Measurements from ENCODE around the gene PEX14.

The PEX14 gene

DNA sequence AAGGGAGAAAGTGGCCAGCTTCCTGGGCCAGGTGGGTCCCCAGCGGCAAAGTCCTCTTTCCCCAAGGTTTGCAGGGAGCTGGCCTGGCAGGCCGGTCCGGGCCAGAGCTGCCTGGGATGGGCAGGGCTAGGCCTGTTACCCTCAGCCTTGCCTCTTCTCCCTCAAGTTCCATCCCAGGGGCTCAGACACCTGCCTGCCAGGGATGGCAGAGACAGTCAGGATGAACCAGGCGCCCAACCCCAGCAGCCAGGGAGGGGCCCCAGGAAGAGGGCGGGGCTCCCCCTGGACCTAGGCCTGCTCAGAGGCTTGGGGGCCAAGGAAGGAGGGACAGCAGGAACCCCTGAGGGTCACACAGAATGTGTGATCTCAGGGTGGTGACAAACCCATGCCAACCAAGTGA is 201.1 kb downstream of the PEX14 start:
- no peak for ATAC-seq
- TF ChIP-seq ZFP3 (CRISPR knock-in tag; IDR thresholded peaks at IDR 0.05) = no peak
- no peak for TF ChIP-seq ISL1 (CRISPR knock-in tag; IDR thresholded peaks at IDR 0.05)
- TF ChIP-seq BACH2 (CRISPR knock-in tag; IDR thresholded peaks at IDR 0.05; ENCODE audit: borderline replicate concordance) = no peak
- TF ChIP-seq CREB5 (CRISPR knock-in tag; IDR thresholded peaks at IDR 0.05; ENCODE audit: low read depth) = no peak
- TF ChIP-seq ZNF8 (CRISPR knock-in tag; IDR thresholded peaks at IDR 0.05) = no peak
- TF ChIP-seq, protein P1, sequence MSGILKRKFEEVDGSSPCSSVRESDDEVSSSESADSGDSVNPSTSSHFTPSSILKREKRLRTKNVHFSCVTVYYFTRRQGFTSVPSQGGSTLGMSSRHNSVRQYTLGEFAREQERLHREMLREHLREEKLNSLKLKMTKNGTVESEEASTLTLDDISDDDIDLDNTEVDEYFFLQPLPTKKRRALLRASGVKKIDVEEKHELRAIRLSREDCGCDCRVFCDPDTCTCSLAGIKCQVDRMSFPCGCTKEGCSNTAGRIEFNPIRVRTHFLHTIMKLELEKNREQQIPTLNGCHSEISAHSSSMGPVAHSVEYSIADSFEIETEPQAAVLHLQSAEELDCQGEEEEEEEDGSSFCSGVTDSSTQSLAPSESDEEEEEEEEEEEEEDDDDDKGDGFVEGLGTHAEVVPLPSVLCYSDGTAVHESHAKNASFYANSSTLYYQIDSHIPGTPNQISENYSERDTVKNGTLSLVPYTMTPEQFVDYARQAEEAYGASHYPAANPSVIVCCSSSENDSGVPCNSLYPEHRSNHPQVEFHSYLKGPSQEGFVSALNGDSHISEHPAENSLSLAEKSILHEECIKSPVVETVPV (CRISPR knock-in tag; IDR thresholded peaks at IDR 0.05) = no peak
- TF ChIP-seq TOX (CRISPR knock-in tag; IDR thresholded peaks at IDR 0.05; ENCODE audit: borderline replicate concordance) = no peak
- no peak for TF ChIP-seq ESRRG (CRISPR knock-in tag; IDR thresholded peaks at IDR 0.05)
- TF ChIP-seq ARNTL (CRISPR knock-in tag; IDR thresholded peaks at IDR 0.05; ENCODE audit: borderline replicate concordance, low read depth) = no peak
- TF ChIP-seq ZFP30 (CRISPR knock-in tag; IDR thresholded peaks at IDR 0.05) = no peak
- no peak for TF ChIP-seq CSDC2 (CRISPR knock-in tag; IDR thresholded peaks at IDR 0.05)
- no peak for TF ChIP-seq OSR1 (CRISPR knock-in tag; IDR thresholded peaks at IDR 0.05)
- TF ChIP-seq RARB (CRISPR knock-in tag; IDR thresholded peaks at IDR 0.05) = no peak
- no peak for TF ChIP-seq TSHZ2 (CRISPR knock-in tag; IDR thresholded peaks at IDR 0.05)

GRCh38 chr1:10676963-10677362 is 202.2 kb downstream of the PEX14 start:
- no peak for ATAC-seq
- TF ChIP-seq CREB5 (CRISPR knock-in tag; IDR thresholded peaks at IDR 0.05; ENCODE audit: low read depth) (no peak), TCF4 (CRISPR knock-in tag; IDR thresholded peaks at IDR 0.05; ENCODE audit: borderline replicate concordance) (no peak), OSR1 (CRISPR knock-in tag; IDR thresholded peaks at IDR 0.05) (no peak), ZNF565 (CRISPR knock-in tag; conservative IDR thresholded peaks at IDR 0.05; ENCODE audit: low read depth) (no peak), CSDC2 (CRISPR knock-in tag; IDR thresholded peaks at IDR 0.05) (no peak), TSHZ2 (CRISPR knock-in tag; IDR thresholded peaks at IDR 0.05) (no peak), BACH2 (CRISPR knock-in tag; IDR thresholded peaks at IDR 0.05; ENCODE audit: borderline replicate concordance) (no peak), GLIS3 (CRISPR knock-in tag; IDR thresholded peaks at IDR 0.05) (no peak), ARNTL (CRISPR knock-in tag; IDR thresholded peaks at IDR 0.05; ENCODE audit: borderline replicate concordance, low read depth) (no peak), SNAI2 (CRISPR knock-in tag; IDR thresholded peaks at IDR 0.05) (no peak), ZC3H10 (CRISPR knock-in tag; IDR thresholded peaks at IDR 0.05) (no peak), ESRRG (CRISPR knock-in tag; IDR thresholded peaks at IDR 0.05) (no peak), ISL1 (CRISPR knock-in tag; IDR thresholded peaks at IDR 0.05) (no peak), POU6F1 (CRISPR knock-in tag; IDR thresholded peaks at IDR 0.05; ENCODE audit: borderline replicate concordance, low read depth) (no peak), TOX (CRISPR knock-in tag; IDR thresholded peaks at IDR 0.05; ENCODE audit: borderline replicate concordance) (no peak), RARB (CRISPR knock-in tag; IDR thresholded peaks at IDR 0.05) (no peak), ZFP30 (CRISPR knock-in tag; IDR thresholded peaks at IDR 0.05) (no peak), ZNF70 (CRISPR knock-in tag; IDR thresholded peaks at IDR 0.05) (no peak)
- TF ChIP-seq, protein P1 (CRISPR knock-in tag; IDR thresholded peaks at IDR 0.05) = no peak
- TF ChIP-seq, protein P2, sequence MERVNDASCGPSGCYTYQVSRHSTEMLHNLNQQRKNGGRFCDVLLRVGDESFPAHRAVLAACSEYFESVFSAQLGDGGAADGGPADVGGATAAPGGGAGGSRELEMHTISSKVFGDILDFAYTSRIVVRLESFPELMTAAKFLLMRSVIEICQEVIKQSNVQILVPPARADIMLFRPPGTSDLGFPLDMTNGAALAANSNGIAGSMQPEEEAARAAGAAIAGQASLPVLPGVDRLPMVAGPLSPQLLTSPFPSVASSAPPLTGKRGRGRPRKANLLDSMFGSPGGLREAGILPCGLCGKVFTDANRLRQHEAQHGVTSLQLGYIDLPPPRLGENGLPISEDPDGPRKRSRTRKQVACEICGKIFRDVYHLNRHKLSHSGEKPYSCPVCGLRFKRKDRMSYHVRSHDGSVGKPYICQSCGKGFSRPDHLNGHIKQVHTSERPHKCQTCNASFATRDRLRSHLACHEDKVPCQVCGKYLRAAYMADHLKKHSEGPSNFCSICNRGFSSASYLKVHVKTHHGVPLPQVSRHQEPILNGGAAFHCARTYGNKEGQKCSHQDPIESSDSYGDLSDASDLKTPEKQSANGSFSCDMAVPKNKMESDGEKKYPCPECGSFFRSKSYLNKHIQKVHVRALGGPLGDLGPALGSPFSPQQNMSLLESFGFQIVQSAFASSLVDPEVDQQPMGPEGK (CRISPR knock-in tag; IDR thresholded peaks at IDR 0.05; ENCODE audit: borderline replicate concordance) = no peak

All from SK-N-SH treated with all-trans-retinoic acid at 6 μM for 48 hours (cell line).